ENCODE results near the gene DNAH8. TPM values are rescaled to one million over a fixed set of nuclear protein-coding genes. Genes with fewer than 3 reads are reported as not detected.

The DNAH8 gene
- total RNA-seq, 1 experiment from 2014 or later, result not detected

GRCh38 chr6:38738261-38738660, 23.1 kb downstream of the DNAH8 start:
- no peak overlapping the region for H3K4me3 ChIP-seq (ENCODE audit: low read length)
- no peaks in the 10 kb centered on the region for H3K36me3 ChIP-seq (ENCODE audit: insufficient read depth, low read length)
- no peaks in the 10 kb centered on the region for H3K4me1 ChIP-seq (ENCODE audit: low read length)
- peak; percentile 33 for DNase-seq
- H4K20me1 ChIP-seq (ENCODE audit: insufficient read depth, low read depth, low read length), result no peaks in the 10 kb centered on the region
- no peak overlapping the region for H2AFZ ChIP-seq (ENCODE audit: low read length)
- no peaks in the 10 kb centered on the region for H3K9me3 ChIP-seq (ENCODE audit: low read length)
- H3K79me2 ChIP-seq (ENCODE audit: low read length), result no peaks in the 10 kb centered on the region
- no peaks in the 10 kb centered on the region for H3K9me2 ChIP-seq (replicated peaks; ENCODE audit: insufficient read depth, low read length)
- H3K9ac ChIP-seq (ENCODE audit: low read length), result no peak overlapping the region
- no peak overlapping the region for H3K27ac ChIP-seq (ENCODE audit: low read length)
- H3K27me3 ChIP-seq (ENCODE audit: low read length), result no peaks in the 10 kb centered on the region
- H3K4me2 ChIP-seq (ENCODE audit: low read depth, low read length, poor library complexity, severe bottlenecking), result no peak overlapping the region

DNA sequence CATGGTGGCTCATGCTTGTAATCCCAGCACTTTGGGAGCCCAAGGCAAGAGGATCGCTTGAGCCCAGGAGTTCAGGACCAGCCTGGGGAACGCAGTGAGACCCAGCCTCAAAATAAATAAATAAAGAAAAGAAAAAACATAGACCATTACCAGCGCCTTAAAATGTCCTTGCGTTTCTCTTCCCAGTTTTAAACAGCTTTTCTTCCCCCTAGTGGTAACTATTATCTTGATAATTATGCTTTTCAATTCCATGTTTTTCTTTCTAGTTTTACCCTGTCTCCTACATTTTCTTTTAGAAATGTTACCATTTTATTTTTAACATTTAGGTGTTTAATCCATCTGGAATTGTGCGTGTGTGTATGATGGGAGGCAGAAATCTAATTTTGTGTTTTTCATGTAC, 24.4 kb downstream of the DNAH8 start:
- H3K9ac ChIP-seq (ENCODE audit: low read length), result no peak overlapping the region
- no peak overlapping the region for H3K4me2 ChIP-seq (ENCODE audit: low read depth, low read length, poor library complexity, severe bottlenecking)
- H3K4me3 ChIP-seq (ENCODE audit: low read length), result no peak overlapping the region
- no peaks in the 10 kb centered on the region for H3K4me1 ChIP-seq (ENCODE audit: low read length)
- no peak overlapping the region for H3K27ac ChIP-seq (ENCODE audit: low read length)
- H3K79me2 ChIP-seq (ENCODE audit: low read length), result no peaks in the 10 kb centered on the region
- no peak overlapping the region for H2AFZ ChIP-seq (ENCODE audit: low read length)
- H3K27me3 ChIP-seq (ENCODE audit: low read length), result no peaks in the 10 kb centered on the region
- H4K20me1 ChIP-seq (ENCODE audit: insufficient read depth, low read depth, low read length), result no peaks in the 10 kb centered on the region
- H3K36me3 ChIP-seq (ENCODE audit: insufficient read depth, low read length), result no peaks in the 10 kb centered on the region
- H3K9me2 ChIP-seq (replicated peaks; ENCODE audit: insufficient read depth, low read length), result no peaks in the 10 kb centered on the region
- H3K9me3 ChIP-seq (ENCODE audit: low read length), result no peaks in the 10 kb centered on the region
- peak; percentile 38 for DNase-seq

DNA sequence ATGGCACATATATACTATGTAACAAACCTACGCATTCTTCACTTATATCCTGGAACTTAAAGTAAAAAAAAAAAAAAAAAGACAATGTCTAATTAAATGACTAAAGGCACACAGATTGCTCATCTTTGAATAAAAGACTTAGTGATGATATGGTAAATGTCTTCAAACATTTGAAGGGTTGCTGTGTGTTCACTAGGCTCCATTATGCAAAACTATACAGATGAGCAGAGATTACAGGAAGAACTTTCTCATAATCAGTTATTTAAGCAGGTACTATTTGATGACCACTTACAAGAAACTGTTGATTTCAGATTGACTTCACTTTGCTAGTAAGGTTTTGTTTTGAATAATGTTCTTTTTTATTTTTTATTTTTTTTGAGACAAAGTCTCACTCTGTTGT, 34.4 kb downstream of the DNAH8 start:
- Histone ChIP-seq H3K9me2 (replicated peaks; ENCODE audit: insufficient read depth, low read length) (no peaks in the 10 kb centered on the region), H4K20me1 (ENCODE audit: insufficient read depth, low read depth, low read length) (no peaks in the 10 kb centered on the region), H3K4me1 (ENCODE audit: low read length) (no peaks in the 10 kb centered on the region), H3K36me3 (ENCODE audit: insufficient read depth, low read length) (no peaks in the 10 kb centered on the region), H3K4me3 (ENCODE audit: low read length) (no peak overlapping the region), H3K27me3 (ENCODE audit: low read length) (no peaks in the 10 kb centered on the region), H3K27ac (ENCODE audit: low read length) (no peak overlapping the region), H3K9me3 (ENCODE audit: low read length) (no peaks in the 10 kb centered on the region), H2AFZ (ENCODE audit: low read length) (no peak overlapping the region), H3K9ac (ENCODE audit: low read length) (no peak overlapping the region), H3K4me2 (ENCODE audit: low read depth, low read length, poor library complexity, severe bottlenecking) (no peak overlapping the region), H3K79me2 (ENCODE audit: low read length) (no peaks in the 10 kb centered on the region)
- no peak for DNase-seq

DNA sequence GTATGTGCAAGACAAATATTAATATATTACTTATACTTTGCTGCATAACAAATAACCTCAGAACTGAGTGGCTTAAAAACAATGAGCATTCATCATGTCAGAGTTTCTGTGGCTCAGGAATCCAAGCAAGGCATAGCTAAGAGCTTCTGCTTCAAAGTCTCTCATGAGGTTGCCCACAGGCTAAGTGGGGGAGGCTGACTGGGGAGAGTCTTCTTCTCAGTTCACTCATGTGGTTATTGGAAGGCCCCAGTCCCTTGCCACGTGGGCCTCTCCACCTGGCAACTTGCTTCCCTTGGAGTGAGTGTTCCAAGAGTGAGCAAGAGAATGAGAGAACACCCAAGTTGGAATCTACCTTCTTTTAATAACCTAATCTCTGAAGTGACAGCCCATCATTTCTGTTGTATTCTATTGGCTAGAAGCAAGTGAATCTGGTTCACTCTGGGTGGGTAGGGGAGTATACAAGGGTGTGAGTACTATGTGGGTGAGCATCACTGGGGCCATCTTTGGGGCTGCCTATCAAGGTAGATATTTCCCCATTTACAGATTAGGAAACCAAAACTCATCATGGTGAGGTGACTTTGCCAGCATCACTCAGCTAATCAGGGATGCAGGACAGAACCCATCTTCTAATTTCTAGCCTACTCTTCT, 36.0 kb downstream of the DNAH8 start:
- Histone ChIP-seq H2AFZ (ENCODE audit: low read length) (no peak overlapping the region), H3K9ac (ENCODE audit: low read length) (no peak overlapping the region), H3K4me3 (ENCODE audit: low read length) (no peak overlapping the region), H3K36me3 (ENCODE audit: insufficient read depth, low read length) (no peaks in the 10 kb centered on the region), H3K4me2 (ENCODE audit: low read depth, low read length, poor library complexity, severe bottlenecking) (no peak overlapping the region), H3K4me1 (ENCODE audit: low read length) (no peaks in the 10 kb centered on the region), H3K27me3 (ENCODE audit: low read length) (no peaks in the 10 kb centered on the region), H3K9me3 (ENCODE audit: low read length) (no peaks in the 10 kb centered on the region), H4K20me1 (ENCODE audit: insufficient read depth, low read depth, low read length) (no peaks in the 10 kb centered on the region), H3K27ac (ENCODE audit: low read length) (no peak overlapping the region), H3K79me2 (ENCODE audit: low read length) (no peaks in the 10 kb centered on the region), H3K9me2 (replicated peaks; ENCODE audit: insufficient read depth, low read length) (no peaks in the 10 kb centered on the region)
- DNase-seq, result no peak

DNA sequence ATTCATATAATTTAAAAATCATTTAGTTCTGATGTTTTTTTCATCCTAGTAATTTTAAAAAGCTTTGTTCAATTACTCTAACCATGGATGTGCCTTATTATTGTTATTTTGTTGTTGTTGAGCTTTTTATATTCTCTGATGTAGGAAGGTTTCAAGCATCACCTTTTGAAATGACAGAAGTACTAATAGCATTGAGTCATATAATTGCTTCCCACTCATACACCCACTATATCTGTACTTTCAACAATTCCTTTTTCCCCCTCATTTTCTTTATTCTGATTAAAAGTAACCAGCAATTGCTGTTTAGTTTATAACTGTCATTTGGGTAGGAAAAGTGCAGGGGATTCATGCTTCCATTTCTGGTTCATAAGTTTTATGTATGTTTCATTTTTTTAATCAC, 38.6 kb downstream of the DNAH8 start:
- Histone ChIP-seq H3K27me3 (ENCODE audit: low read length) (no peaks in the 10 kb centered on the region), H3K9ac (ENCODE audit: low read length) (no peak overlapping the region), H3K4me3 (ENCODE audit: low read length) (no peak overlapping the region), H3K27ac (ENCODE audit: low read length) (no peak overlapping the region), H3K4me2 (ENCODE audit: low read depth, low read length, poor library complexity, severe bottlenecking) (no peak overlapping the region), H3K4me1 (ENCODE audit: low read length) (no peaks in the 10 kb centered on the region), H3K79me2 (ENCODE audit: low read length) (no peaks in the 10 kb centered on the region), H4K20me1 (ENCODE audit: insufficient read depth, low read depth, low read length) (no peaks in the 10 kb centered on the region), H3K9me2 (replicated peaks; ENCODE audit: insufficient read depth, low read length) (no peaks in the 10 kb centered on the region), H2AFZ (ENCODE audit: low read length) (no peak overlapping the region), H3K9me3 (ENCODE audit: low read length) (no peaks in the 10 kb centered on the region), H3K36me3 (ENCODE audit: insufficient read depth, low read length) (no peaks in the 10 kb centered on the region)
- no peak for DNase-seq

DNA sequence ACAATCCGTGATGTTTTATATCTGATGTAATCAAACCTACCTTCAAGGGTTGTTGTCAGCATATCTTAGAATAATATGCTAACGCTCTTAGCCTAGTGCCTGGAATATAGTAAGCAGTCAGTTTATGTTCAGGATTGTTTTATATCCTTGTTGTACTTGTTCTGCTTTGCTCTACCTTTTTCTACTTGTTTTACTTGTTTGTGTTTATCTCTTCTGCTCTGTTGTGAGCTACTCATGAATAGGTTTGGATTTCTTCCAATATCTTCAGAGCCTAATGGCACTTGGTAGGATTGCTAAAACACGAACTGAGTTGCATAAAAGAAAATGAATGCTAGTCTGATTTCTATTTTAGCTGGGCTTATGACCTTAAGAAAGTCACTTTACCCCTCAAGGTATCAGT, 40.1 kb downstream of the DNAH8 start:
- H2AFZ ChIP-seq (ENCODE audit: low read length), result no peak overlapping the region
- no peak overlapping the region for H3K4me2 ChIP-seq (ENCODE audit: low read depth, low read length, poor library complexity, severe bottlenecking)

DNA sequence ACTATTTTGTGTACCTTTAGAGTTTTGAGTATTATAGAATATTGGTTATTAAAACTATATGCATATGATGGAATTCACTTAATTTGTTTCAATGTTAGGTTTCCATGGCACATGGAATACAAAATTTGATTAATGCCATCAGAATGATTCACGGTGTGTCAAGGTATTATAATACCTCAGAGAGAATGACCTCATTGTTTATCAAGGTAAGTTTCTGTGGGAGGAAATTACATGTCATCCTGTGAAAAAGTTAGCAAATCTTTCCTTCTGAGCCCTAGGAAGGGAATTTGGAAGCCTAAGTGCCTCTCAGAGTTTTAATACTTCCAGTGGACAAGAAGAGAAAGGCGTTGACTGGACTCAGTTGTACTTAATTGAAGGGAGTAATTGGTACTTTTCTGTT, 40.8 kb downstream of the DNAH8 start:
- Histone ChIP-seq H3K9ac (ENCODE audit: low read length) (no peak overlapping the region), H3K4me2 (ENCODE audit: low read depth, low read length, poor library complexity, severe bottlenecking) (no peak overlapping the region), H3K27ac (ENCODE audit: low read length) (no peak overlapping the region), H3K4me3 (ENCODE audit: low read length) (no peak overlapping the region), H3K9me3 (ENCODE audit: low read length) (no peaks in the 10 kb centered on the region), H3K27me3 (ENCODE audit: low read length) (no peaks in the 10 kb centered on the region), H2AFZ (ENCODE audit: low read length) (no peak overlapping the region), H4K20me1 (ENCODE audit: insufficient read depth, low read depth, low read length) (no peaks in the 10 kb centered on the region), H3K9me2 (replicated peaks; ENCODE audit: insufficient read depth, low read length) (no peaks in the 10 kb centered on the region), H3K36me3 (ENCODE audit: insufficient read depth, low read length) (no peaks in the 10 kb centered on the region), H3K79me2 (ENCODE audit: low read length) (no peaks in the 10 kb centered on the region), H3K4me1 (ENCODE audit: low read length) (no peaks in the 10 kb centered on the region)
- DNase-seq, result no peak

More for the DNA sequence above, 40.1 kb downstream of the DNAH8 start:
- no peaks in the 10 kb centered on the region for H3K9me2 ChIP-seq (replicated peaks; ENCODE audit: insufficient read depth, low read length)
- no peak overlapping the region for H3K9ac ChIP-seq (ENCODE audit: low read length)
- no peaks in the 10 kb centered on the region for H3K36me3 ChIP-seq (ENCODE audit: insufficient read depth, low read length)
- no peaks in the 10 kb centered on the region for H3K27me3 ChIP-seq (ENCODE audit: low read length)
- no peaks in the 10 kb centered on the region for H3K4me1 ChIP-seq (ENCODE audit: low read length)
- H3K9me3 ChIP-seq (ENCODE audit: low read length), result no peaks in the 10 kb centered on the region
- DNase-seq, result no peak
- no peaks in the 10 kb centered on the region for H3K79me2 ChIP-seq (ENCODE audit: low read length)
- H3K4me3 ChIP-seq (ENCODE audit: low read length), result no peak overlapping the region
- no peaks in the 10 kb centered on the region for H4K20me1 ChIP-seq (ENCODE audit: insufficient read depth, low read depth, low read length)
- H3K27ac ChIP-seq (ENCODE audit: low read length), result no peak overlapping the region

GRCh38 chr6:38760097-38760496, 45.0 kb downstream of the DNAH8 start:
- no peaks in the 10 kb centered on the region for H3K79me2 ChIP-seq (ENCODE audit: low read length)
- no peaks in the 10 kb centered on the region for H3K36me3 ChIP-seq (ENCODE audit: insufficient read depth, low read length)
- no peak overlapping the region for H3K4me2 ChIP-seq (ENCODE audit: low read depth, low read length, poor library complexity, severe bottlenecking)
- no peaks in the 10 kb centered on the region for H3K9me2 ChIP-seq (replicated peaks; ENCODE audit: insufficient read depth, low read length)
- H3K9me3 ChIP-seq (ENCODE audit: low read length), result no peaks in the 10 kb centered on the region
- H3K4me3 ChIP-seq (ENCODE audit: low read length), result no peak overlapping the region
- no peaks in the 10 kb centered on the region for H4K20me1 ChIP-seq (ENCODE audit: insufficient read depth, low read depth, low read length)
- no peaks in the 10 kb centered on the region for H3K27me3 ChIP-seq (ENCODE audit: low read length)
- no peak overlapping the region for H2AFZ ChIP-seq (ENCODE audit: low read length)
- H3K4me1 ChIP-seq (ENCODE audit: low read length), result no peaks in the 10 kb centered on the region
- H3K27ac ChIP-seq (ENCODE audit: low read length), result no peak overlapping the region
- H3K9ac ChIP-seq (ENCODE audit: low read length), result no peak overlapping the region
- no peak for DNase-seq

DNA sequence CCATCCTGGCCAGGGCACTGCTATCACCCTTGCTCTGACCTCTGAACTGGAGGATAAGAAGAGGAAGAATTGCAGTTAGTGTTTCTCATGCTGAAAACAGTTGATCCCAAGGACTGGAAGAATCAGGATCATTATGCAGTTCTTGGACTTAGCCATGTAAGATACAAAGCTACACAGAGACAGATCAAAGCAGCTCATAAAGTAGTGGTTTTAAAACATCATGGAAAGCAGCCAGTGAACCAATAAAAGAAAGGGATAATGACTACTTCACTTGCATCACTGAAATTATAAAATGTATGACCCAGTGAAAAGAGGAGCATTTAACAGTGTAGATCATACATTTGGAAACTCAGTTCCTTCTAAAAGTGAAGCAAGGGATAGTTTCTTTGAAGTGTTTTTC, 47.7 kb downstream of the DNAH8 start:
- H2AFZ ChIP-seq (ENCODE audit: low read length), result no peak overlapping the region
- H3K9ac ChIP-seq (ENCODE audit: low read length), result no peak overlapping the region
- no peak overlapping the region for H3K4me2 ChIP-seq (ENCODE audit: low read depth, low read length, poor library complexity, severe bottlenecking)
- H3K27ac ChIP-seq (ENCODE audit: low read length), result no peak overlapping the region
- H3K4me3 ChIP-seq (ENCODE audit: low read length), result no peak overlapping the region
- H3K9me2 ChIP-seq (replicated peaks; ENCODE audit: insufficient read depth, low read length), result no peaks in the 10 kb centered on the region
- H3K79me2 ChIP-seq (ENCODE audit: low read length), result no peaks in the 10 kb centered on the region
- no peaks in the 10 kb centered on the region for H3K9me3 ChIP-seq (ENCODE audit: low read length)
- no peaks in the 10 kb centered on the region for H3K4me1 ChIP-seq (ENCODE audit: low read length)
- no peaks in the 10 kb centered on the region for H3K36me3 ChIP-seq (ENCODE audit: insufficient read depth, low read length)
- H3K27me3 ChIP-seq (ENCODE audit: low read length), result no peaks in the 10 kb centered on the region
- no peak for DNase-seq
- H4K20me1 ChIP-seq (ENCODE audit: insufficient read depth, low read depth, low read length), result no peaks in the 10 kb centered on the region

Data from Karpas-422 (cell line).